Measurements from ENCODE around the gene OFD1. TPM values are rescaled to one million over a fixed set of nuclear protein-coding genes. Genes with fewer than 3 reads are reported as not detected.

Gene OFD1
- total and polyA plus RNA-seq, 2 of the 8 experiments (the other 6 are each of a cell fraction or from before 2014, with no cell fraction given): 8.0 to 23.4 TPM

- no peak overlapping the region for H2BK20ac ChIP-seq (ENCODE audit: low read length)
- H2BK5ac ChIP-seq (ENCODE audit: low read depth, low read length): no peak overlapping the region
- no peak overlapping the region for H3K4me3 ChIP-seq (ENCODE audit: extremely low read depth in 1 of 4, insufficient read depth in 2 of 4, low read depth in 3 of 4, low read length in 4 of 4)
- FAIRE-seq (peak; percentile 86), DNase-seq (ENCODE audit: low read depth in 1 of 2, low spot score in 2 of 2) (no peak)
- H3K9me3 ChIP-seq (ENCODE audit: insufficient read depth in 2 of 2, low read depth in 1 of 2, low read length in 1 of 2): no peaks in the 10 kb centered on the region
- H3K27me3 ChIP-seq (replicated peaks in 1 of 4; ENCODE audit: control insufficient read depth in 3 of 4, extremely low read depth in 1 of 4, insufficient read depth in 3 of 4, low read length in 3 of 4): no peaks in the 10 kb centered on the region
- no peak overlapping the region for H2BK120ac ChIP-seq (replicated peaks; ENCODE audit: low read depth, low read length)
- no peak overlapping the region for H3K27ac ChIP-seq (ENCODE audit: low read depth, low read length)
- no peak overlapping the region for H2AK5ac ChIP-seq (ENCODE audit: low read depth, low read length)
- H2AFZ ChIP-seq (ENCODE audit: low read length): no peak overlapping the region
- no peak overlapping the region for H2BK12ac ChIP-seq (ENCODE audit: low read depth, low read length)
- H3K14ac ChIP-seq (ENCODE audit: insufficient read length): no peak overlapping the region
- peaks cover 0 to 2% (median 0%) of the 10 kb centered on the region in 4 experiments; a peak in 1 of 8 replicates for H3K36me3 ChIP-seq (ENCODE audit: control insufficient read depth in 2 of 4, insufficient read depth in 4 of 4, low read length in 3 of 4)
- H3K18ac ChIP-seq (ENCODE audit: extremely low read depth, low read length): no peak overlapping the region; the same call in 1 of the 2 replicates
- H3K23ac ChIP-seq (ENCODE audit: insufficient read length): no peak overlapping the region
- H3K79me2 ChIP-seq (ENCODE audit: control insufficient read depth in 1 of 2, insufficient read depth in 2 of 2, low read length in 2 of 2): peaks cover 0 to 15% of the 10 kb centered on the region in 2 experiments; a peak in 2 of 4 replicates
- no peak overlapping the region for H3K4ac ChIP-seq (replicated peaks; ENCODE audit: insufficient read length, low read depth, low read length)
- H4K5ac ChIP-seq (ENCODE audit: insufficient read length, low read depth, low read length): no peak overlapping the region
- no peak for TF ChIP-seq ATF2 (IDR thresholded peaks at IDR 0.05; ENCODE audit: low read length)
- no peaks in the 10 kb centered on the region for H4K20me1 ChIP-seq (replicated peaks in 1 of 2; ENCODE audit: control insufficient read depth in 1 of 2, insufficient read depth in 2 of 2, low read length in 2 of 2)
- 86% methylated on average over 6 of the region's 6 CpGs; no CpG with 5 or more reads in 1 of the 2 experiments for WGBS, 2 experiments (ENCODE audit: extremely low coverage in 1 of 2, insufficient coverage in 1 of 2, insufficient read length in 1 of 2, insufficient replicate concordance in 2 of 2, low coverage in 1 of 2, low lambda C conversion rate in 2 of 2, missing lambda C conversion rate in 1 of 2)
- H4K8ac ChIP-seq (ENCODE audit: extremely low read depth, insufficient read depth, low read length): no peak overlapping the region
- H3K56ac ChIP-seq (replicated peaks; ENCODE audit: insufficient read length, low read depth, low read length): no peak overlapping the region
- no peaks in the 10 kb centered on the region for H3K23me2 ChIP-seq (ENCODE audit: low read depth, low read length)
- no peak overlapping the region for H2BK15ac ChIP-seq (ENCODE audit: low read length)
- ChIA-PET CTCF (ENCODE audit: partially characterized antibody) (interaction anchor here (0.9 to 1.3 kb wide), 2 partner anchors 241 to 283 kb away, joined by 3 to 5 read pairs; no protein-coding TSS in a partner anchor), POLR2A (ENCODE audit: partially characterized antibody) (no interaction called here)
- no peak overlapping the region for H4K91ac ChIP-seq (replicated peaks; ENCODE audit: insufficient read length, low read length)
- H3K4me2 ChIP-seq (ENCODE audit: insufficient read depth in 1 of 2, low read depth in 2 of 2, low read length in 2 of 2): no peak overlapping the region
- no peaks in the 10 kb centered on the region for H3K79me1 ChIP-seq (ENCODE audit: low read depth, low read length)
- H3K4me1 ChIP-seq (replicated peaks in 1 of 4; ENCODE audit: control insufficient read depth in 3 of 4, insufficient read depth in 4 of 4, low read length in 3 of 4): peaks cover 0 to 7% (median 0%) of the 10 kb centered on the region in 4 experiments; a peak in 2 of 7 replicates
- no peak overlapping the region for H3K9ac ChIP-seq (replicated peaks in 1 of 4; ENCODE audit: extremely low read depth in 1 of 4, low read depth in 3 of 4, low read length in 3 of 4)
These were observed 55.9 kb downstream of the OFD1 start for GRCh38 chrX:13790206-13791131.

Data from H1 (cell line).